ENCODE results near the gene KISS1R.

KISS1R gene

DNA sequence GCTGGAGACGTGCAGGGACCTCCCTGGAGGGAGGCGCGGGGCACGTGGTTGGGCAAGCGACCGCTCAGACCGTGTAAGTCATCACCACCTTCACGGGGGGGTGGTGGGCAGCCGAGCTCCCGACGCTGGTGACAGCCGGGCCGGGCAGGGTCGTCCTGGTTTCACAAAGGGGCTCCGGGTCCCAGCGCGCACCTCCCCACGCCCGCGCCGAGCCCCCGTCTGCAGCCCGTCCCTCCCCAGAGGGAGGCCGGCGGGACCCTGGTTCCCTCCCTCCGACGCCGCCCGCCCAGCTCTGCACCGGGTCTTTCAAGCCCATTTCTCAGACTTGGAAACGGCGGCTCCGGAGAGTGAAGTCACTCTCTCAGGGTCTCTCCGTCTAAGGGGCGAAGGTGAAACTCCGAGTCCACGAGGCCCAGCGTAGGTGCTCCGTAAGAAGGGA lies 8.0 kb downstream of the KISS1R start:
- no peak for DNase-seq

DNA sequence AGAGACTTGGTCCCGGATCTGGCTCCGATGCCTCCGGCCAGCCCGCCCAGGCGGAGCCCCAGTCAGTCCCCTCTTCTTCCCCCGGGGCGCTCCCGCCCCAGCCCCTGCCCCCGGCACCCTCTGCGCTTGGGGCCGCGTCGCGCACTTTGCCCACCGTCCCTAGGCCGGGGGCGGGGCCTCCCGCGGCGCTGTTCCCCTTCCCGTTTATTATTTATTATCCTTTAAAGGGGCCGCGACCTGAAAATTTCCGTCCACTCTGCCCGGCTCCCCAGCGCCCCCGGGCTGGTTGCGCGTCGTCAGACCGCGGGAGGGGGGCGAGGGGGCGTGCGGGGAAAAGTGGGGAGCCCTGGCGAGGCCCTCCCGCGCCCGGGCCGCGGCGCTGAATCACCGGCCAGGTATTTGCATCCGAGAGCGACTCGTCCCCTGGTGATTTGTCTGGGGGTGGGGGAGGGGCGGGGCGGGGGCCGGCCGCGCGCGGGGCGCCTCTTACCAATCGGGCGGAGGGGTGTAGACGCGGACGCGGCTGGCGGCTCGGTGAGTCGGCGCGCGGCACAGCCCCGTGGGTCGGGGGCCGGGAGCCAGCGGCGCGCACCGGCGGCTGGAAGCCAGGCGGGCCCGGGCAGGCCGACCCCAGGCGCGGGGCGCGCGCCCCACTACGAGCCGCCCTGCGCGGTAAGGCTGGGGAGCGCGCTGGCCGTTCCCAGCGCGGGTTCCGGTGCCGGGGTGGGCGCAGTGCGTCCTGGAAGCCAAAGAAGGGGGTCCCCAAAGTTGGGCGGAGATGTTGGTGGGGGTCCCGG lies 8.6 kb downstream of the KISS1R start, which contains the start of gene ARID3A:
Gene ARID3A (plus strand): TSS at position 510 of the 797 bp plus-strand sequence. CDS start 3,494 bp downstream, outside the sequence.
- peak; percentile 55 to 75 for DNase-seq

DNA sequence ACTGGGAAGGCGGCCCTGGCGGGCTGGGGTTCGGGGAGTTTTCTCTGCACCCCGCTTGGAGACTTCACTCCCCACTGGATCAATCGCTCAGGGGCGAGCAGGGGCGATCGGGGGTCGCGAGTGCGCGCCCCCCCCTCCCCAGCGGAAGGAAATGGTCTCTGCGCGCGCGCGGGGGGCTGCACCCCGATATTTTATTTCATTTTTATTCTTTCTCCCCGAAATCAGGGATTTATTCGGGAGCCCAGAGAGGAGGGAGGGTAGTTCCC lies 9.1 kb downstream of the KISS1R start:
- DNase-seq: no peak

- no peak for DNase-seq
Observed at GRCh38 chr19:926589-927350, 9.6 kb downstream of the KISS1R start.

GRCh38 chr19:927351-927779 lies 10.2 kb downstream of the KISS1R start:
- DNase-seq: no peak

DNA sequence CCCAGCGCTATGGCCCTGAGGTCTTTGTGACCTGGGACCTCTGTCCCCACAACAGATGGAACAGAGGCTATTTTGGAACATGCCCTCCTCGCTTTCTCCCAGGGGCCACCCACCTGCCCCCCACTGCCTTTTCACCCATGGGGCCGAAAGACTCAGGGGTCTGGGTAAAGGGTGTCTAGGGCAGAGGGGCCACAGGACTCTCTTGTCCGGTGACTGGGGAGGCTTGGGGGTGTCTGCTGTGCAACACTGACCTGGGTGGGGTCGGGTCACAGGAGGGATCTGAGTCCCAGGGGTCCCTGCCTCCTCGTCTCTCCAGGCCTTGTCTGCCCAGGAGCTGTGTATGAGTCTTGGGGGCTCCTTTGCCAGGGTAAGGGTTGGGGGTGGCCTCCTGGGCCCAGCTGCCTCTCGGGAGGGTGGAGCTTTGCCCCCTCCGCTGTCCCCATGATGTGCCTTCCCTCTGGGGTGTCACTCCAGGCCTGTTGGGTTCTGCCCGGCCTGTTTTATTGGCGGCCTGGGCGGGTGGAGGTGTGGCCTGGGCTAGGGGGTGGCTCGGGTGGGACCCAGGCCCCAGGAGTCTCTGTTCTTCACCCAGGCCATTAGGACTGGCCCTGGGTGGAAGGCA lies 10.8 kb downstream of the KISS1R start:
- DNase-seq: no peak

DNA sequence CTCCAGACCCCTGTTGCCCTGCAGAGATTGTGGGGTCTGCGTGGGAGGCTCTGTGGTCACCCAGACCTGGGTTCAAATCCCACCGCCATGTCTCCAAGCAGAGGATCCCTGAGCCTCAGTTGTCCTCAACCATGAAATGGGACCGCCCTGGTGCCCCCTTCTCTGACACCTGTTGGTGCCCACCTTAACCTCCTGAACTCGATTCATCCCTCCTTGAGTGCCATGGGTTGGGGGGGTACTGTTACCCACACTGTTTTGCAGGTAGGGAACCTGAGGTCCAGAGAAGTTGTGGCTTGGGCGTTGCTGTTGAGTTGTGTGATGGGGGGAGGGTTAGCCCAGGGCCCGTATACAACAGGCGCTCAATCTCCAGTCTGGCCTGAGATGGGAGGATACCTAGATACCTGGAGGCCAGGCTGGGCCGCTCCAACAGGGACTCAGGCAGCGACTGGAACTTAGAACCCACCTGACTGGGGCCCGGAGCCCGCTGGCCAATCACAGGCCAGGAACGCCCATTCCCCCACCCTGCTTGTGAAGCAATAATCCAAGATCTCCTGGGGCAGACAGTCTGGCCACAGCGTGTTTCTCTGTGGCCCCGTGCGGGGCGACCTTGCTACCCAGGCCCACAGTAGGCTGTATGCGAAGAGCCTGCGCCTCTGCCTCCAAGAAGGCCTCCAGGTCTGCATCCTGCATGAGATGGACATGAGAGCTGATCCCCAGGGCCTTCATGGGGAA lies 11.5 kb downstream of the KISS1R start:
- no peak for DNase-seq

DNA sequence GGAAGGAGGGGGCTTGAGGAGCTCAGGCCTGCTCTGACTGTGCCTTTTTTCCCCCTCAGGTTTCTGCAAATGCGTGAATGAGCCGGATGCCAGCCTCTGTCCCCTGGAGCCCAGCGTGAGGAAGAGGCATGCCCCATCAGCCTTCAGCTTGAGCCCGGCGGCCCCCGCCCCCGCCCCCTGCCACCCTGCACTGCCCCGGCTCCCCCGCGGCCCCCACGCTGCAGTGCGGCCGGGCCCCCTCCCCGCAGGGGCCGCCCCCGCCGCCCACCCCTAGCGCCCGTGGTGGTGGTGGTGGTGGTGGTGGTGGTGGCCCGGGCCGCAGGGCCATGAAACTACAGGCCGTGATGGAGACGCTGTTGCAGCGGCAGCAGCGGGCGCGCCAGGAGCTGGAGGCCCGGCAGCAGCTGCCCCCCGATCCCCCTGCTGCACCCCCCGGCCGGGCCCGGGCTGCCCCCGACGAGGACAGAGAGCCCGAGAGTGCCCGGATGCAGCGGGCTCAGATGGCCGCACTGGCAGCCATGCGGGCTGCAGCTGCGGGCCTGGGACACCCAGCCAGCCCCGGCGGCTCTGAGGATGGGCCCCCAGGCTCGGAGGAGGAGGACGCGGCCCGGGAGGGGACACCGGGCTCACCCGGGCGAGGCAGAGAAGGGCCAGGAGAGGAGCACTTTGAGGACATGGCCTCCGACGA lies 12.2 kb downstream of the KISS1R start:
- no peak for DNase-seq

DNA sequence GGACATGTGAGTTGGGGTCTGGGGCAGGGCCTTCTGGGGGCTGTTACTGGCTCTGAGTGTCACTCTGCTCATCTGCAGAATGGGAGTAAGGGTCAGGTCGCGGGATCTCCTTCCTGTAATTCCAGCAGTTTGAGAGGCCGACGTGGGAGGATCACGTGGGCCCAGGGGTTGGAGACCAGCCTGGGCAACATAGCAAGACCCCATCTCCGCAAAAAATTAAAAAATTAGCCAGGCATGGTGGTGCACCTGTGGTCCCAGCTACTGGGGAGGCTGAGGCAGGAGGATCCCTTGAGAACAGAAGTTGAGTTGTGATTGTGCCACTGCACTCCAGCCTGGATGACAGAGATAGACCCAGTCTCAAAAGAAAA lies 12.7 kb downstream of the KISS1R start:
- no peak for DNase-seq

- no peak for DNase-seq
Observed at GRCh38 chr19:931860-932647, 14.9 kb downstream of the KISS1R start.

GRCh38 chr19:932648-933552 lies 15.8 kb downstream of the KISS1R start:
- no peak for DNase-seq

DNA sequence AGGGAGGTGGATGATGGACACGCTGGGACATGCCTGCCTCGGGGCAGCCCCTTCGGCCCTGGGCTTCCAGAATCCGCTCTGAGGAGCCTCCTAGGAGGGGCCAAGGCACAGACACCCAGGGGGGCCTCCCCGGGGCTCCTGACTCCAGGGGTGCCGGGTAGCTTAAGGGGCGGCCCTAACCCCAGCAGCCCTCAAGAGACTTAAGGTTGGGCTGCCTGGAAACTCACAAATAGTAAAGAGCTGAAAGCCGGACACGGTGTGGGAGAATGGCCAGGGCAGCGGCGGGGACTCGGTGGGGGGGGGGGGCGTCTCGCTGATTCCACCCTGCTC lies 16.4 kb downstream of the KISS1R start:
- no peak for DNase-seq

- no peak for DNase-seq
Observed at GRCh38 chr19:934197-934840, 17.2 kb downstream of the KISS1R start.

DNA sequence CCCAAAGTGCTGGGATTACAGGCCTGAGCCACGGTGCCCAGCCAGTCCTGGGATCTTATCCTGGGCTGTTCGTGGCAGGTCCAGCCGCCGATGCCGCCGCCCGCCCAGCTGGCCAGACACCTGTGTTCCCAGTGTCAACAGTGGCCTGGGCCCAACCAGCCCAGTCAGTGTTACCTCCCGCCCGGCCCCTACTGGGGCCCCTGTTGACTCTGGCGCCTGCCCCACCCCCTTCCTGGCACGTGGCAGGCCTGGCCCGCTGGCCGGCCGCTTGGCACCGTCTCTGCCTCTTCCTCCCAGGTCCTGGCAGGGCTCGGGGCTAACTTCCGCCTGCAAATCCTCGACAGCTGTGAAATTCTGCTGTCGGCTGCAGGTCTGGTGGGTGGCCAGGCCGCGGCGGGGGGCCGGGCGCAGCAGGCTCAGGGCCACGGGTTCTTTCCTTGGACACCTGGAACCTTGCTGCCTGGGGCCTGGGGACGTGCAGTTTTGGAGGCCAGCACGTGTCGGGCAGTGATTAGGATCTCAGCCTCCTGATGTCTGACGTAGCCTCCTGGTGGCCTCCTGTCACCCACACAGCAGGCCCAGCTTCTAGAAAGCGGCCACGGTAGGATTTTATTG lies 17.8 kb downstream of the KISS1R start:
- DNase-seq: no peak

- no peak for DNase-seq
Observed at GRCh38 chr19:936175-936546, 19.0 kb downstream of the KISS1R start.

DNA sequence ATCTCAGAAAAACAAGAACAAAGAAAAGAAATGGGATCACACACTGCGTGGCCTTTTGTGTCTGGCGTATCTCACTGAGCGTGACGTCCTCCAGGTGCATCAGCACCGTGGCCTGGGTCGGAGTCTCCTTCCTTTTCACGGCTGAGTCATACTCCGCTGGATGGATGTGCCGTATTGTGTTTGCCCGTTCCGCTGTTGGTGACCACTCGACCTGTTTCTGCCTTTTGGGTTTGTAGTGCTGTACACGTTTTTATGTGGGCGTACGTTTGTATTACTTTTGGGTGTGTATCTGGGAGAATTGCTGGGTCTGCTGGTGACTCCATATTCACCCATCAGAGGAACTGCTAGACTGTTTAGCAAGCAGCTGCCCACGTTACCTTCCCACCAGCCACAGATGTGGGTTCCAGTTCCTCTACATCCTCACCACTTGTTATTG lies 20.1 kb downstream of the KISS1R start:
- DNase-seq: no peak

DNA sequence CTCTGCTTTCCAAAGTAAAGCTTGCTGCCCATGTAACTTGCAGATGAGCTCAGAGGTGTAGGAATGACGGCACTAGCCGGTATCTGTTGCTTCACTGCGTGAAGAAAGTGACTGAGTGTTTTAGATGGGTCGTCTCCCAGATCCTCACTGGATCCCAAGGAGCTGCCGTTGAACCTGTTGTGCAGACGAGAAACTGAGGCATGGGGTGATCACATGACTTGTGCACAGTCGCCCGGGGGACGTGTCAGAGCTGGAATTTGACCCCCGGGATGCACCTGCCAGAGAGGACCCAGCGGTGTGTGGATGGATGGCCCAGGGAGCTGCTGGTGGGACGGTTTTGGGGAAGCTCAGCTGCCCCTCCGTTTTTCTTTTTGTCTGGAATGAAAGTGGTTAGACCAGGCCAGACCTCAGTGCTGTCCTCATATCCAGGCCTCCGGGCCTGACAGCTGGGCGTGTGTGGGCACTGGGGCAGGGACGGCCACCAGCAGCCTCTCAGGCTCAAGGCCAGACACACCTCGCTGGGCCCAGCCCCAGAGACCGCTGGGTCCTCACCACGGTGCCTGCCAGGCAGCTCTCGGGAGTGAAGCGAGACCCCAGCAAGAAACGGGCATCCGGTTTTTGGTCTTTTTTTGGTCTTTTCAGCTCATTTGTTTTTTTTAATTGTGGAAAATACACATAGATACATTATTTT lies 21.2 kb downstream of the KISS1R start:
- DNase-seq: no peak

DNA sequence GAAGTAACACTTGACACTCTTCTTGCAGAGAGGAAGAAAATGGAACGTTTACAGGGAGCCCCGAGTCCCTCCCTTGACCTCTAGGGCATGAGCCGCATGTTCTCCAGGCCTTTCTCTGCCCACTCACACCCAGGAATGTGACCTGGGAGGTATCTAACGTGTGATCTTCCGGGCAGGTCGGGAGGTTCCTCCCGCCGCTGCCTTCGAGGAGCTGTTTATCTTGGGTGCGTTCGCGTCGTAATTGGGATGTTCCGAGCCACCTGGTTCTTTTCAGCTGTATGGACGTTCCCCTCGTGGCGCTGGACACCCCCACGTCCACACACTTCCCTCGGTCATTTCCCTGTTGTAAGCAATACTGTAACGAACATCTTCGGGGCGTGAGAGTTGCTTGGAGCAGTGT lies 22.3 kb downstream of the KISS1R start:
- DNase-seq: no peak

DNA sequence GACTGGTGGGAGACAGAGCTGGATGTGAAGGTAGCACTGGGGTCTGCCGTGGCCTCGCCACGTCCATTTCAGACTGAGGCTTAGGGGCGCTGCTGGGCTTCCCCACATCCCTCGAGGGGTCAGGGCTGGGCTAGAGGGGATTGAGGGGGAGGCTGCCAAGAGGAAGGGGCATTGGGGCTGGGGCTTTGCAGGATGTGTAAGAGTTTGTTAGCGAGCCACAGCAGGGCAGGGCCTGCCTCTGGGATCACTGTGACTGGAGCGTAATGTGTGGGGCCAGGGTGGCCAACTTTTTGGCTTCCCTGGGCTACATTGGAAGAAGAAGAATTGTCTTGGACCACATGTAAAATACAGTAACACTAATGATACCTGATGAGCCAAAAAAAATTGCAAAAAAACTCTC lies 22.8 kb downstream of the KISS1R start:
- no peak for DNase-seq

All from NCI-H1930 (cell line).